PC-9 (cell line): ENCODE data around the gene ZNF778. TPM values are rescaled to one million over a fixed set of nuclear protein-coding genes. Genes with fewer than 3 reads are reported as not detected.

ENCODE experiments used
- BruUV-seq: library from RNA; stranded (reverse); fragments of 400-500 nt; replicated peaks from 2 replicates; lab custom pipeline; 2021; lab: Mats Ljungman, UMichigan
- CTCF ChIA-PET: fragments of 300-600 bp; sonication (Branson Sonifier 250); formaldehyde crosslinking; loops from one replicate; lab custom pipeline; 2022; ENCODE audit warnings: antibody characterized with exemption; lab: Charles Lee
- POLR2A ChIA-PET: fragments of 300-600 bp; sonication (Branson Sonifier 250); formaldehyde crosslinking; loops from one replicate; lab custom pipeline; 2022; ENCODE audit warnings: antibody characterized with exemption; ENCODE audit not compliant: unreplicated experiment; lab: Charles Lee
- DNase-seq, 2 experiments: peaks; one replicate each; pipeline versions ENCODE4 v3.0.0 to v3.0.0-alpha.2; 2015 to 2022; ENCODE audit warnings: mixed read lengths in 1 of 2
- H2AFZ ChIP-seq: fragments of 200-600 bp; sonication (generic); 2 replicates; pipeline ENCODE4 v1.8.1; 2017; ENCODE audit warnings: antibody characterized with exemption
- H3F3A ChIP-seq: fragments of 200-600 bp; sonication (generic); 2 replicates; pipeline ENCODE4 v1.8.1; 2017; ENCODE audit warnings: antibody characterized with exemption, mild to moderate bottlenecking, low read depth; ENCODE audit not compliant: insufficient read depth
- H3K27ac ChIP-seq: fragments of 200-600 bp; sonication (generic); 2 replicates; pipeline ENCODE4 v1.6.1; 2016; ENCODE audit warnings: mixed run types
- H3K27me3 ChIP-seq: fragments of 200-600 bp; sonication (generic); 2 replicates; pipeline ENCODE4 v1.6.1; 2016; ENCODE audit warnings: low read depth, mixed run types; ENCODE audit not compliant: insufficient read depth
- H3K36me3 ChIP-seq: fragments of 200-600 bp; sonication (generic); 2 replicates; pipeline ENCODE4 v1.6.1; 2016; ENCODE audit warnings: low read depth, mixed run types
- H3K4me1 ChIP-seq: fragments of 200-600 bp; sonication (generic); replicated peaks from 2 replicates; pipeline ENCODE4 v1.6.1; 2016; ENCODE audit warnings: mixed run types; ENCODE audit not compliant: insufficient read depth
- H3K4me2 ChIP-seq: fragments of 200-600 bp; sonication (generic); 2 replicates; pipeline ENCODE4 v1.6.1; 2017; ENCODE audit warnings: mixed run types
- H3K4me3 ChIP-seq: fragments of 200-600 bp; sonication (generic); 2 replicates; pipeline ENCODE4 v1.6.1; 2016; ENCODE audit warnings: mixed run types
- H3K79me2 ChIP-seq: fragments of 200-600 bp; sonication (generic); 2 replicates; pipeline ENCODE4 v1.6.1; 2017; ENCODE audit warnings: low read depth, mixed run types
- H3K9me2 ChIP-seq: fragments of 200-600 bp; sonication (generic); 2 replicates; pipeline ENCODE4 v1.8.1; 2017; ENCODE audit warnings: mild to moderate bottlenecking; ENCODE audit not compliant: insufficient read depth
- H3K9me3 ChIP-seq: fragments of 200-600 bp; sonication (generic); 2 replicates; pipeline ENCODE4 v1.8.1; 2016; ENCODE audit warnings: low read depth; ENCODE audit not compliant: insufficient read depth
- H4K20me1 ChIP-seq: fragments of 200-600 bp; sonication (generic); 2 replicates; pipeline ENCODE4 v1.8.1; 2017; ENCODE audit not compliant: insufficient read depth
- EZH2 ChIP-seq: fragments of 200-600 bp; sonication (generic); IDR thresholded peaks from 2 replicates; pipeline ENCODE4 v1.8.0; 2017; ENCODE audit warnings: antibody characterized with exemption, low read depth
- intact Hi-C: fragments of 100-400 bp; cut with micrococcal nuclease; formaldehyde crosslinking; loops from one replicate; pipeline ENCODE4 v1.10.0; 2022; ENCODE audit not compliant: unreplicated experiment
- total RNA-seq: library from RNA; stranded (reverse); gene quantifications from 2 replicates; pipeline ENCODE4 v1.2.3, GENCODE V29; 2021
- TF ChIP-seq, protein P1 (sequence below): fragments of 200-600 bp; sonication (generic); conservative IDR thresholded peaks from 2 replicates; pipeline ENCODE4 v1.6.1; 2017; ENCODE audit warnings: mixed run types, antibody characterized with exemption, mild to moderate bottlenecking, moderate library complexity

Gene ZNF778
- total RNA-seq, 1 experiment from 2014 or later = 9.5 TPM

DNA sequence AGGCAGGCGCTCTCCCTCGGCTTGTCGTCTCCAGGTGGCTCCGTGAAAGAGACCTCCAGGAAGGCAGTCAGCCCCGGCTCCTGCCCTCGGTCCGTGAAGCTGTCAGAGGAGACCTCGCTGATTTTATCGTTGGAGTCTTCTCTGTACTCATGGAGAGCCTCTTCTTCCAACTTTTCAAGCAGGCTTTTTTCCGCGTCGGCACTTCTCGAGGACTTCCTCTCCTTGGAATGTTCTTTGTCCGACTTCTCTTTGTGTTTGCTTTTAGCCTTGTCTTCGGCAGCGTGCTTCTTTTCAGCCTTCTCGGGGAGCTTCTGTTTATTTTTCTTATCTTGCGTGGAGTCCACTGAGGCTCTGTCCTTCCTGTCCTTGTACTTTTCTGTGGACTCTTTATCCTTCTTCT, 65.0 kb downstream of the ZNF778 start:
- H2AFZ ChIP-seq = no peak overlapping the region
- ChIA-PET CTCF (interaction anchor here (0.6 kb wide), 1 partner anchor 17 kb away, joined by 4 read pairs; no protein-coding TSS in a partner anchor), POLR2A (no interaction called here)
- no peak overlapping the region for H3K27ac ChIP-seq
- H3K9me2 ChIP-seq = no peaks in the 10 kb centered on the region
- intact Hi-C loops = no loop called here
- H3K9me3 ChIP-seq = no peaks in the 10 kb centered on the region
- no peak overlapping the region for H3K4me2 ChIP-seq
- DNase-seq = no peak
- BruUV-seq = no TSS peak
- no peaks in the 10 kb centered on the region for H3K4me1 ChIP-seq
- TF ChIP-seq EZH2 = no peak
- TF ChIP-seq, protein P1, sequence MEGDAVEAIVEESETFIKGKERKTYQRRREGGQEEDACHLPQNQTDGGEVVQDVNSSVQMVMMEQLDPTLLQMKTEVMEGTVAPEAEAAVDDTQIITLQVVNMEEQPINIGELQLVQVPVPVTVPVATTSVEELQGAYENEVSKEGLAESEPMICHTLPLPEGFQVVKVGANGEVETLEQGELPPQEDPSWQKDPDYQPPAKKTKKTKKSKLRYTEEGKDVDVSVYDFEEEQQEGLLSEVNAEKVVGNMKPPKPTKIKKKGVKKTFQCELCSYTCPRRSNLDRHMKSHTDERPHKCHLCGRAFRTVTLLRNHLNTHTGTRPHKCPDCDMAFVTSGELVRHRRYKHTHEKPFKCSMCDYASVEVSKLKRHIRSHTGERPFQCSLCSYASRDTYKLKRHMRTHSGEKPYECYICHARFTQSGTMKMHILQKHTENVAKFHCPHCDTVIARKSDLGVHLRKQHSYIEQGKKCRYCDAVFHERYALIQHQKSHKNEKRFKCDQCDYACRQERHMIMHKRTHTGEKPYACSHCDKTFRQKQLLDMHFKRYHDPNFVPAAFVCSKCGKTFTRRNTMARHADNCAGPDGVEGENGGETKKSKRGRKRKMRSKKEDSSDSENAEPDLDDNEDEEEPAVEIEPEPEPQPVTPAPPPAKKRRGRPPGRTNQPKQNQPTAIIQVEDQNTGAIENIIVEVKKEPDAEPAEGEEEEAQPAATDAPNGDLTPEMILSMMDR = no peak
- peaks cover 64% of the 10 kb centered on the region for H4K20me1 ChIP-seq
- no peak overlapping the region for H3K4me3 ChIP-seq
- peaks cover 27% of the 10 kb centered on the region; the same call in 1 of the 2 replicates for H3K36me3 ChIP-seq
- no peaks in the 10 kb centered on the region for H3K27me3 ChIP-seq
- H3F3A ChIP-seq = peaks cover 25% of the 10 kb centered on the region; the same call in 1 of the 2 replicates
- no peaks in the 10 kb centered on the region for H3K79me2 ChIP-seq

DNA sequence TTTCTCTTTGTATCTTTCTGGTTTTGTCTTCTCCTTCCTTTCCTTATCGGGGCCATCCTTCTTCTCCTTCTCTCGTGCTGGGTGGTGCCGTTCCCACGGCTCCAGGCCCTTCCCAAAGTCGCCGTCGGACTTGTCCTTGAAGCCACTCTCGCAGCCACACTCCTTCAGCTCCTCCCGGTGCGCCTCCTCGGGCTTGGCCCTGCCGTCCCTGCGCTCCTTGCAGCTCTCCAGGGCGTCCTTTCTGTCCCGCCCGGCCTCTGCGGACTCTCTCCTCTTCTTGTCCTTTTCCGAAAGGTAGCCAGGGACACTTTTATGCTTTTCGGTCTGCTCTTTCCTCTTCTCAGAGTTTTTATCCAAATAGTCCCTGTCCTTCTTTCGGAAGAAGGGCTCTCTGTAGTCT, 65.9 kb downstream of the ZNF778 start:
- no peaks in the 10 kb centered on the region for H3K9me2 ChIP-seq
- no peak for DNase-seq
- no peaks in the 10 kb centered on the region for H3K9me3 ChIP-seq
- peaks cover 31% of the 10 kb centered on the region; the same call in 1 of the 2 replicates for H3F3A ChIP-seq
- H3K79me2 ChIP-seq = no peaks in the 10 kb centered on the region
- H3K4me1 ChIP-seq = no peaks in the 10 kb centered on the region
- no peaks in the 10 kb centered on the region for H3K27me3 ChIP-seq
- ChIA-PET POLR2A (interaction anchor here (0.5 kb wide), 1 partner anchor 276 kb away, joined by 12 read pairs; no protein-coding TSS in a partner anchor), CTCF (no interaction called here)
- TF ChIP-seq, protein P1 = no peak
- no peak for TF ChIP-seq EZH2
- H2AFZ ChIP-seq = no peak overlapping the region
- H3K36me3 ChIP-seq = peaks cover 36% of the 10 kb centered on the region
- no peak overlapping the region for H3K27ac ChIP-seq
- H4K20me1 ChIP-seq = peaks cover 58% of the 10 kb centered on the region
- H3K4me2 ChIP-seq = no peak overlapping the region
- intact Hi-C loops = no loop called here
- H3K4me3 ChIP-seq = no peak overlapping the region
- BruUV-seq = no TSS peak

DNA sequence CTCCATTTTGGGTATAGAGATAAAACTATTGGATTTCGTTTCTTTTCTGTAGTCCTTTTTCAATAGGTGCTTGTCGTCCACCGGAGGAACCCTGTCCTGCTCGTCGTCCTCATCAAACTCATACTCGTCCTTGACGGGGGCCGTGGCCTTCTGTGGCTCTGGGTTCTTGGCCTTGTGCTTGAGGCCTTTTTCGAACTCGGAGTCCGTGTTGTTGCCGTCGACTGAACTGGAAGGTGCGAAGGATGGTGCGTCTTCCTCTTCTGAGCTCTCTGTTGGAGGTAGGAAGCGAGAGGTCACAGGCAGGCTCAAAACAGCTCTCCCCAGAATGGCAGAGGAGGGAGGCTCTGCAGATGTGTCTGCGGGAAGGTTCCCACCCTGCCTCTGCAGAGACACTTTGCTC, 67.9 kb downstream of the ZNF778 start:
- H3K9me2 ChIP-seq = no peaks in the 10 kb centered on the region
- no peak overlapping the region for H3K4me3 ChIP-seq
- no peaks in the 10 kb centered on the region for H3K4me1 ChIP-seq
- CTCF ChIA-PET = no interaction called here
- intact Hi-C loops = no loop called here
- 0 out of 2 replicates have a peak, but pooled peaks cover 5% of the 10 kb centered on the region for H3K79me2 ChIP-seq
- H3K27me3 ChIP-seq = no peaks in the 10 kb centered on the region
- no peak overlapping the region for H3K27ac ChIP-seq
- peaks cover 45% of the 10 kb centered on the region for H3K36me3 ChIP-seq
- H3K9me3 ChIP-seq = no peaks in the 10 kb centered on the region
- POLR2A ChIA-PET = no interaction called here
- BruUV-seq = no TSS peak
- H3F3A ChIP-seq = peaks cover 31% of the 10 kb centered on the region; the same call in 1 of the 2 replicates
- H3K4me2 ChIP-seq = no peak overlapping the region
- TF ChIP-seq EZH2 = no peak
- TF ChIP-seq, protein P1 = no peak
- peaks cover 65% of the 10 kb centered on the region for H4K20me1 ChIP-seq
- DNase-seq = no peak
- no peak overlapping the region for H2AFZ ChIP-seq
